Measurements from ENCODE around the gene LMO7.

GRCh38 chr13:75792526-75793187 lies 156.5 kb downstream of the LMO7 start:
- TF ChIP-seq CTCF (IDR thresholded peaks at IDR 0.05) (no peak), POLR2A (IDR thresholded peaks at IDR 0.05) (no peak), POLR2AphosphoS5 (IDR thresholded peaks at IDR 0.05) (no peak)
